ENCODE results near the gene AREG. TPM values are rescaled to one million over a fixed set of nuclear protein-coding genes. Genes with fewer than 3 reads are reported as not detected.
"Not testable (repeated sequence)": the region's sequence is repeated elsewhere in the genome, so short reads cannot be mapped to it uniquely, and the experiment has no call there.

AREG gene, protein sequence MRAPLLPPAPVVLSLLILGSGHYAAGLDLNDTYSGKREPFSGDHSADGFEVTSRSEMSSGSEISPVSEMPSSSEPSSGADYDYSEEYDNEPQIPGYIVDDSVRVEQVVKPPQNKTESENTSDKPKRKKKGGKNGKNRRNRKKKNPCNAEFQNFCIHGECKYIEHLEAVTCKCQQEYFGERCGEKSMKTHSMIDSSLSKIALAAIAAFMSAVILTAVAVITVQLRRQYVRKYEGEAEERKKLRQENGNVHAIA
- total RNA-seq = 4.0 TPM

DNA sequence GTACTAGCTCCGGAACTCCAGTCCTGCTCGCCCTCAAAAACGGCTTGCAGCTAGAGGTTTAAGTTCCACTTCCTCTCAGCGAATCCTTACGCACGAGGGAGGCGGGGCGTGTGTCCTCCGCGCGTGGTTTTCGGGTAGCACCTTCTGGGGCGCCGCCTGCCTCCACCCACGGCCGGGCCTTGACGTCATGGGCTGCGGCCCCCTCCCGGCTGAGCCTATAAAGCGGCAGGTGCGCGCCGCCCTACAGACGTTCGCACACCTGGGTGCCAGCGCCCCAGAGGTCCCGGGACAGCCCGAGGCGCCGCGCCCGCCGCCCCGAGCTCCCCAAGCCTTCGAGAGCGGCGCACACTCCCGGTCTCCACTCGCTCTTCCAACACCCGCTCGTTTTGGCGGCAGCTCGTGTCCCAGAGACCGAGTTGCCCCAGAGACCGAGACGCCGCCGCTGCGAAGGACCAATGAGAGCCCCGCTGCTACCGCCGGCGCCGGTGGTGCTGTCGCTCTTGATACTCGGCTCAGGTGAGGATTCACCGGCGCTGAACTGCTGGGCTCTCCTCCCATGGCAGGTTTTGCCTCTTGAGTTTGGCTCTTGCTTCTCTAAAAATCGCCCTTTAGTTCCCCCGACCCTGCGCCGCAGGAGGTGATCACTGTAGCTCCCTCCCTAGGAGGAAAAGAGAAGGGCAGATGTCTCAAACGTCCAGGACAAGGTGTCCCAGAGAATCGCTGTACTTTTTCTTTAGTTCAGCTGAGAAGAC is at the start of gene AREG:
AREG (plus strand) TSS at position 246 of the 752 bp plus-strand sequence; CDS start at position 456, 210 bp downstream.
- Histone ChIP-seq H3K36me3 (no peaks in the 10 kb centered on the region), H3K4me1 (no peaks in the 10 kb centered on the region), H3K9me3 (no peaks in the 10 kb centered on the region), H3K27me3 (no peaks in the 10 kb centered on the region), H3K27ac (peak within 1 kb of the TSS; percentile 52 to 66), H3K4me3 (peak within 1 kb of the TSS; percentile 64 to 67)
- intact Hi-C loops (cut with DNase I) = loop anchor here (2.0 kb wide), 1 partner anchor 28 kb away; no protein-coding TSS in a partner anchor
- DNase-seq (ENCODE audit: low spot score in 2 of 2) = peak; percentile 54 to 90
- TF ChIP-seq, protein P1, sequence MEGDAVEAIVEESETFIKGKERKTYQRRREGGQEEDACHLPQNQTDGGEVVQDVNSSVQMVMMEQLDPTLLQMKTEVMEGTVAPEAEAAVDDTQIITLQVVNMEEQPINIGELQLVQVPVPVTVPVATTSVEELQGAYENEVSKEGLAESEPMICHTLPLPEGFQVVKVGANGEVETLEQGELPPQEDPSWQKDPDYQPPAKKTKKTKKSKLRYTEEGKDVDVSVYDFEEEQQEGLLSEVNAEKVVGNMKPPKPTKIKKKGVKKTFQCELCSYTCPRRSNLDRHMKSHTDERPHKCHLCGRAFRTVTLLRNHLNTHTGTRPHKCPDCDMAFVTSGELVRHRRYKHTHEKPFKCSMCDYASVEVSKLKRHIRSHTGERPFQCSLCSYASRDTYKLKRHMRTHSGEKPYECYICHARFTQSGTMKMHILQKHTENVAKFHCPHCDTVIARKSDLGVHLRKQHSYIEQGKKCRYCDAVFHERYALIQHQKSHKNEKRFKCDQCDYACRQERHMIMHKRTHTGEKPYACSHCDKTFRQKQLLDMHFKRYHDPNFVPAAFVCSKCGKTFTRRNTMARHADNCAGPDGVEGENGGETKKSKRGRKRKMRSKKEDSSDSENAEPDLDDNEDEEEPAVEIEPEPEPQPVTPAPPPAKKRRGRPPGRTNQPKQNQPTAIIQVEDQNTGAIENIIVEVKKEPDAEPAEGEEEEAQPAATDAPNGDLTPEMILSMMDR (IDR thresholded peaks at IDR 0.05) = peak in 2 of 3 experiments; percentile 36 to 61

DNA sequence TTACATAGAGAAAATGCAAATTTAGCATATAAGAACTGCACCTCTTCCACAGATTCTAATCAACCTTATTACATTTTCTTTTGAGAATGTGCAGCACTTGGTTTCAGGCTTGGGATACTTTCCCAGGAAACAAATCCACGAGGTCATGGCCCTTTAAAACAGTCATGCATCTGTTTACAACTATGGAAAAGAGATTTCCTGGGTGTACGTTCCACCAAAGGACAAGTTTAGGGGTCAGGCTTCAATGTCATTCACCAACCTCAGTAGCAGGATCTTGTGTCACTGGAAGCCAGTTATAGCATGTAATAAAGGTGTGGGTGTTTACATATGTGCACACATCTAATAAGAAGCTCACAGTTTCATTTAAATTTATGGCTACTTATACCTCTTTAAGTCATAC is 49.3 kb upstream of the AREG start:
- Histone ChIP-seq H3K27me3 (no peaks in the 10 kb centered on the region), H3K4me3 (no peak overlapping the region), H3K4me1 (no peaks in the 10 kb centered on the region), H3K9me3 (no peaks in the 10 kb centered on the region), H3K27ac (no peak overlapping the region), H3K36me3 (no peaks in the 10 kb centered on the region)
- DNase-seq (ENCODE audit: low spot score in 2 of 2) = no peak
- intact Hi-C loops (cut with DNase I) = no loop called here
- TF ChIP-seq, protein P1 (IDR thresholded peaks at IDR 0.05) = no peak

DNA sequence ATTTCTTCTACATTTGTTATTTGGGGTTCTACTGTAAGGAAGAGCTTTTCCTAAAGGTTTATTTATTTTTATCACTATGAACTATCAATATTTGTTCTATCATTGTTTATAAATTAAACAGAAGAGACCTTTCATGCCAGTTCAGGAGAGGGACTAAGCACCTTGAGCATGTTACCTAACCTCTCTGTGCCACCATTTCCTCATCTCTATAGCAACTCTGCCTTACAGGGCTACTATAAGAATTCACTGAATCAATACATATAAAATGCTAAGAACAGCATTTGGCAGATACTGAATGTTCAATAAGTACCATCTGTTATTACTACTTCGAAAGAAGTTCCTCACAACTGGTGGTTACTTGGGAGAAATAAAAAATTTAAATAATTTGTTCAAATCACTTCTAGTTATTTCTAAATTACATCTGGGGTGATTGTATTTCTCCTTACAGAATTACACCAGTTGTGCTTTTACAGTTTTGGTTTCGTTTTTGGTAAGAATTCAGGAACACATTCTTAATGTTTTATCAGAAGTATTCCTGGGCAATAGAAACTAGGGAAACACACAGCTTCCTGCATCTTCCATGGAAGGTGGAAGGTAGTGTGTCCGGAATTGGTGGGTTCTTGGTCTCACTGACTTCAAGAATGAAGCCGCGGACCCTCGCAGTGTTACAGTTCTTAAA is 47.0 kb upstream of the AREG start:
- TF ChIP-seq, protein P1 (IDR thresholded peaks at IDR 0.05) = no peak
- Histone ChIP-seq H3K27me3 (no peaks in the 10 kb centered on the region), H3K36me3 (no peaks in the 10 kb centered on the region), H3K9me3 (no peaks in the 10 kb centered on the region), H3K27ac (no peak overlapping the region), H3K4me3 (peak overlapping the region; percentile 5 to 45), H3K4me1 (no peaks in the 10 kb centered on the region)
- DNase-seq (ENCODE audit: low spot score in 2 of 2) = no peak
- intact Hi-C loops (cut with DNase I) = no loop called here

DNA sequence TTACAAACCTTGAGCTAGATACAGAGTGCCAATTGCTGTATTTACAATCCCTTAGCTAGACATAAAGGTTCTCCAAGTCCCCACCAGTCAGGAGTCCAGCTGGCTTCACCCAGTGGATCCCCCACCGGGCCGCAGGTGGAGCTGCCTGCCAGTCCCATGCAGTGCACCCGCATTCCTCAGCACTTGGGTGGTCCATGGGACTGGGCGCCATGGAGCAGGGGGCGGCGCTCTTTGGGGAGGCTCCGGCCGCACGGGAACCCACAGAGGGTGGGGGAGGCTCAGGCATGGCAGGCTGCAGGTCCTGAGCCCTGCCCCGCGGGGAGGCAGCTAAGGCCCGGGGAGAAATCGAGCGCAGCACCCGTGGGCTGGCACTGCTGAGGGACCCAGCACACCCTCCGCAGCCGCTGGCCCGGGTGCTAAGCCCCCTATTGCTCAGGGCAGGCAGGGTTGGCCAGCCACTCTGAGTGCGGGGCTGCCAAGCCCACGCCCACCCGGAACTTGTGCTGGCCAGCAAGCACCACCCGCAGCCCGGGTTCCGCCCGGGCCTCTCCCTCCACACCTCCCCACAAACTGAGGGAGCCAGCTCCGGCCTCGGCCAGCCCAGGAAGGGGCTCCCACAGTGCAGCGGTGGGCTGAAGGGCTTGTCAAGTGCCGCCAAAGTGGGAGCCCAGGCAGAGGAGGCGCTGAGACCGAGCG is 45.9 kb upstream of the AREG start:
- H3K9me3 ChIP-seq; H3K4me3 ChIP-seq; H3K36me3 ChIP-seq; intact Hi-C loops (cut with DNase I); H3K27ac ChIP-seq; H3K4me1 ChIP-seq; DNase-seq (ENCODE audit: low spot score in 2 of 2); H3K27me3 ChIP-seq: not testable (repeated sequence)

DNA sequence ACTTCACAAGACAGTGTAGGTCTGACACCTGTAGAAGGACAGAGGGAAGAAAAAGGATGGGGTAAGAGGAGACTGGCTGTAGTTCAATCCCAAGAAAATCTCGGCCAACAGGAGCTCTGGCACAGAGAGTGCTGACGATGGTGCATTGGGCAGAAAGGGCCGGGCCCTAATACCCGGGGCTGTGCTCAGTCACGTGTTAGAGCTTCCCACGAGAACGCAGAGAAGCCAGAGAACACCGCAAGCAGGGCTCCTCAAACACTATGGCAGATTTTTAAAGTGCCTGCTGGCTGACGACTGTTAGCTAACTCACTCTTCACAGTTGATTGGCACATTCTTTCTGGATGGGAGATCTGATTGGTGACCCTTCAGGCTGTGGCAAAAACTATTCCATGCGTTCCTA is 44.5 kb upstream of the AREG start:
- no peaks in the 10 kb centered on the region for H3K27me3 ChIP-seq
- H3K36me3 ChIP-seq = no peaks in the 10 kb centered on the region
- H3K9me3 ChIP-seq = no peaks in the 10 kb centered on the region
- no peak overlapping the region for H3K27ac ChIP-seq
- DNase-seq (ENCODE audit: low spot score in 2 of 2) = no peak
- TF ChIP-seq, protein P1 (IDR thresholded peaks at IDR 0.05) = no peak
- no peaks in the 10 kb centered on the region for H3K4me1 ChIP-seq
- H3K4me3 ChIP-seq = no peak overlapping the region
- intact Hi-C loops (cut with DNase I) = no loop called here
